ENCODE results near the gene LINC00237.

- TF ChIP-seq CTCF (conservative IDR thresholded peaks at IDR 0.05; ENCODE audit: low read depth in 2 of 2), result no peak
- no peak for TF ChIP-seq ZNF114 (CRISPR knock-in tag; IDR thresholded peaks at IDR 0.05)
- TF ChIP-seq POLR2AphosphoS5 (IDR thresholded peaks at IDR 0.05; ENCODE audit: low read depth), result no peak
- TF ChIP-seq REST (IDR thresholded peaks at IDR 0.05; ENCODE audit: unreplicated experiment), result no peak
- no peak for TF ChIP-seq EZH2 (IDR thresholded peaks at IDR 0.05; ENCODE audit: low read depth, unreplicated experiment)
- no peak for TF ChIP-seq CREB1 (CRISPR knock-in tag; IDR thresholded peaks at IDR 0.05; ENCODE audit: low read depth)
These were observed 4.7 kb upstream of the LINC00237 start for GRCh38 chr20:21110811-21111210.

All from GM23338 (cell line).